ENCODE data around the gene USH1G.
A peak's percentile ranks its signal among the peaks of the same experiment; 100 is the strongest.

USH1G gene

DNA sequence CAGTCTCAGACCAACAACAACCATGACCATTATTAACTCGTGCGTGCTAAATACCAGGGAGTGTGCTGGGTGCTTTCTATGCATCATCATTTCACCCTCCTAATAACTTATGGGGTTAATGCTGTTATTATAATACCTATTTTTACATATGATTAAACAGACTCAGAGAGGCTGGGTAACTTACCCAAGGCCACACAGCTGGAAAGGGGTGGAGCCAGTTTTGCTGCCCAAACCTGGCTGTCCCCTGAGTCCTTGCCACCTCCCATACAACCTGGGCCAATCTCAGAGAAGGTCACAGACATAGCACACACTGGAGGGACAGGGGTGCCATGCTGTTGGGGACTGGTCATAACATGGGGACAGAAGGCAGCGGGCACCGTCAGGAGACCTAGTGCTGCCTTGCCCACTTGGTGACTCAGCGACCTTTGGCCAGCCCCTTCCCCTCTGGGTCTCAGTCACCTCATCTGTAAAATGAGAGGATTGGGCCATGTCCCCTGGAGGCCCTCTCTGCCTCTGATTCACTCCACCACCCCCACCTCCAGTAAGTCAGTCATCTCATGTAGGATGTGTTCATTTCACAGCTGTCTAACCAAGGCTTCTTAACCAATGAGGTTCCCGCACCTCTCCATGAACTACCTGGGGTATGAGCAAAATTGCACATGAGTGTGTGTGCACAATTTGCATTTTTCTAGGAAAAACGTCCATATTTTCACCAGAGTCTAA, 18.2 kb downstream of the USH1G start:
- Mint-ChIP-seq H3K36me3 (no peaks in the 10 kb centered on the region), H3K4me1 (ENCODE audit: low read depth) (no peaks in the 10 kb centered on the region), H3K9me3 (ENCODE audit: low read depth) (no peaks in the 10 kb centered on the region), H3K27ac (no peak overlapping the region), H3K4me3 (no peak overlapping the region), H3K27me3 (peaks cover 2% of the 10 kb centered on the region)

DNA sequence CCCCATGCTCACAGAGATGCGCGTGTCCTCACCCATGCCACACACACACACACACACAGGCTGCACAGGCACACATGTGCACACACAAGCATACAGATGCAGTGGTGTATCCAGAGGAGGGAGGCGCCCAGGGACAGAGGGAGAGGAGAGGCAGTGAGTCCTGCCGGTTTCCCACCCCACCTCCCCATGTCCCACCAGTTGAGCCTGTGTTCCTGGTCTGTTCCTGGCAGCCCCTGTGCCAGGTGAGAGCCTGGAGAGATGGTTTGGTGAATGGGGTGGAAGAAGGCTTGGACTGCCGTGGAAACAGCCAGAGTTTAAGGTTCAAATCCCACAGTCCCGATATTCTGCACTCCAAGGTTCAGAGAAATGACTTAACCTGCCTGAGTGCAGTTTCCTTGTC, 19.4 kb downstream of the USH1G start:
- no peak overlapping the region for H3K4me3 Mint-ChIP-seq
- no peak overlapping the region for H3K27ac Mint-ChIP-seq
- no peaks in the 10 kb centered on the region for H3K4me1 Mint-ChIP-seq (ENCODE audit: low read depth)
- no peaks in the 10 kb centered on the region for H3K36me3 Mint-ChIP-seq
- no peaks in the 10 kb centered on the region for H3K9me3 Mint-ChIP-seq (ENCODE audit: low read depth)
- peaks cover 2% of the 10 kb centered on the region for H3K27me3 Mint-ChIP-seq

DNA sequence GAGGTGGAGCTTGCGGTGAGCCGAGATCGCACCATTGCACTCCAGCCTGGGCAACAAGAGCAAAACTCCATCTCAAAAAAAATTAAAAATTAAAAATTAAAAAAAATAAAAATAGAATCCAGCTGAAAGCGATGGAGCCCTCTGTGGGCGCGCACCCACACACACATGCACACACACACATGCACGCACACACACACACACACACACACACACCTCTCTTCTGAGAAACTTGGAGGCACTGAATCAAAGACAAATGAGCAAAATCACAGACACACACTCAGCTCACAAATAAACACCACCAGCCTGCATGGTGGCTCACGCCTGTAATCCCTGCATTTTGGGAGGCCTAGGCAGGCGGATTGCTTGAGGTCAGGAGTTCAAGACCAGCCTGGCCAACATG, 20.0 kb downstream of the USH1G start:
- Mint-ChIP-seq H3K27me3 (peaks cover 2% of the 10 kb centered on the region), H3K36me3 (no peaks in the 10 kb centered on the region), H3K4me1 (ENCODE audit: low read depth) (no peaks in the 10 kb centered on the region), H3K27ac (no peak overlapping the region), H3K9me3 (ENCODE audit: low read depth) (no peaks in the 10 kb centered on the region), H3K4me3 (no peak overlapping the region)

DNA sequence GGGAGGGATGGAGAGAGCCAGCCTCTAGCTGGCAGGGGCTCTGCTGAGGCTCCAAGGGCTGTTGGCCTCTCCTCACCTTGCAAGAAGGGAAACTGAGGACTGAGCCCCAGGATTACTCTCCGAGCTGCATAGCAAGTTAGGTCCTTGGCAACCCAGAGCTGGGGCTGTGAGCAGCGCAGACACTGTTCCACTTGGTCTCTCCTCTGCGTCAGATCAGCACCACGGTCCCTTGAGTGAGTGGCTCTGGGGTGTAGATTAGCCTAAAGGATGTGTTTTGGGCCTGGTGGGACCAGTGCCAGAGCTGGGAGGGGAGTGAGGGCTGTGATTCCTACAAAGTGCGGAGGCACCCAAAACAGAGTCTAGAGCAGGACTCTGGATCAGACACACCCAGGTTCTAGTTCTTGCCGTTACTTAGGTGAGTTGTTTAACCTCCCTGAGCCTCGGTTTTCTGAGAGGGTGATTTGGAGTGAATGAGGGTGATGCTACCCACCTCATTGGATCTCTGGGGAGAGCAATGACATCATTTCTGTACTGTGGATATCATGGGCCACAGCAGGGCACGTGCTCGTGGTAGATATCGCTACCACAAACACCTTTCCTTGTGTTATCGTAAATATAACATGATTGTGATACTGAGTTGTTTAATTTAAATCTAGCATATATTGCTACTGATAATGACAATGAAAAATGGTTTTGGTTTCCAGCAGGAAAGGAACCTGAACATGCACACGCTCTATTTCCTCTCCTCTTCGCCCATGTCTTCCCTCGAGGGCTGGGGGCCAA, 21.5 kb downstream of the USH1G start:
- H3K4me3 Mint-ChIP-seq: no peak overlapping the region
- H3K27me3 Mint-ChIP-seq: peaks cover 4% of the 10 kb centered on the region
- no peaks in the 10 kb centered on the region for H3K9me3 Mint-ChIP-seq (ENCODE audit: low read depth)
- no peak overlapping the region for H3K27ac Mint-ChIP-seq
- H3K4me1 Mint-ChIP-seq (ENCODE audit: low read depth): no peaks in the 10 kb centered on the region
- H3K36me3 Mint-ChIP-seq: no peaks in the 10 kb centered on the region

DNA sequence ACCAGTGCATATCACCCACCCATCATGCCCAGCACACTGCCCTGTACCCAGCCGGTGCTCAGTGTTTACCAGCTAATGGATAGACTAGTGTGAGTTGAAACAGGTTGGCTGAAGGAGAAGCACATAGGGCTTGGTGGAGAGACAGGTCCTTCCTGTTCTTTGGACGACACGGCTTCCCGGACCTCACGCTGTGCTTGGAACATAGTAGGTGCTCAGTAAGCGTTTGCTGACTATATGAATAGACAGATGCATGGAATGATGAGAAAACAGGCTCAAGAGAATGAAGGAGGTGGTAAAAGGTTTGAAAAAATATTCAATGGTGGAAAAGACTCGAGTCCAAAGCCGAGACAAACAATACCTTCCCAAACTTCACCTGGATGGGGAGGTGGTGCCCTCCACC, 22.8 kb downstream of the USH1G start:
- Mint-ChIP-seq H3K36me3 (no peaks in the 10 kb centered on the region), H3K4me3 (no peak overlapping the region), H3K4me1 (ENCODE audit: low read depth) (no peaks in the 10 kb centered on the region), H3K9me3 (ENCODE audit: low read depth) (no peaks in the 10 kb centered on the region), H3K27me3 (peaks cover 10% of the 10 kb centered on the region), H3K27ac (no peak overlapping the region)

DNA sequence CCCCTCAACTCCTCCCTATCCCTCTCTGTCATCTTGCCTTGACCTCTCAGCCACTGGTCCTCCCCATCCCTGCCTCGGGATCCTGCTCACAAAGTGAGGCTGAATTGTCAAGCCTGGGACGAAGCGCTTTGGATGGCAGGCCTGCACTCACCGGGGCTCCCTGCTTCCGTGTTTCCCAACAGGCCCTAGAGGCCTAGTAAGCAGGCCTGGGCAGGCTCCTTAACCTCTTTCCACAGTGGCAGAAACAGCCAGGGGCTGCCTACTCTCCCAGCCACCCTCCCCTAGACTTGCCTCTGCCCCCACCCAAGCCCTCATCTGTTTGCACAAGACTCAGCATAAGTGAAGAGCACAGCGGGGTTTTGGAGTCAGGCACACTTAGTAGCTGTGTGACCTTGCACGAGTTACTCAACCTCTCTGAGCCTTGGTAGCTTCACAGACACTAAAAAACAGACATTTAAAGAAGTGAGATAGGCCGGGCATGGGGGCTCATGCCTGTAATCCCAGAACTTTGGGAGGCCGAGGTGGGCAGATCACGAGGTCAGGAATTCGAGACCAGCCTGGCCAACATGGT, 24.6 kb downstream of the USH1G start:
- Mint-ChIP-seq H3K36me3 (no peaks in the 10 kb centered on the region), H3K4me1 (ENCODE audit: low read depth) (peaks cover 4% of the 10 kb centered on the region), H3K27ac (no peak overlapping the region), H3K4me3 (no peak overlapping the region), H3K9me3 (ENCODE audit: low read depth) (no peaks in the 10 kb centered on the region), H3K27me3 (peaks cover 18% of the 10 kb centered on the region)

DNA sequence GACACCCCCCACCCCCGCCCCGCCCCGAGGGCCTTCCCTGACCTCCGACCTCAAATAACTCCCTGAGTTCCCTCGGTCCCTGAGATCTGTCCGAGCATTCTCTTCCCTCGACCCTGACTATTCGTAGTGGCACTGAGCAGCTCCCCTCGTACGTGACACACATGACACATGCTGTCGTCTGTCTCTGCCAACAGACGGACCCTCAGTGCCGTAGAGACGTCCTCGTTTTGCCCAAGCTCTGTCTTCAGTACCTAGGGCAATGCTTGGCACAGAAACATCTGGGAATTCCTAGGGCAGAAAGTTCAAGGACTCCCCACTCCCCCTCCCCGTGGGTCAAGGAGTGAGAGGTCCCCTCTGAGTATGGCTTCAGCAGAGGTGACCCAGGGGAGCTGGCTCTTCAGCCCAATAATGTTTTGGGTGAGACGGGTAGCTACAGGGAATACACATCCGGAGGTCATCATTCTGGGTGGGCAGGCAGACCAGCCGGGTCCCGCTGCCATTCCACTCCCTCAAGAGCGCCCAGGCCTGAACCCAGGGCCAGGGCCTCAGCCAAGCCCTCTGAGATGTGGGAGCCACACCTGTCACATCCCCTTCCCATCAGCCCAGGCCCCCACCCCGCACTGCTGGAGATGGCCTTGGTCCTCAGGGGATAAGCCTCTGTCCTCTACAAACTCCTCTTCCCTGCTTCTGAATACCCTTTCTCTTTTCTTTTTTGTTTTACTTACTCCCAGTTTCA, 29.0 kb downstream of the USH1G start:
- H3K4me3 Mint-ChIP-seq: peak overlapping the region; percentile 89
- no peak overlapping the region for H3K27ac Mint-ChIP-seq
- peaks cover 24% of the 10 kb centered on the region for H3K27me3 Mint-ChIP-seq
- no peaks in the 10 kb centered on the region for H3K9me3 Mint-ChIP-seq (ENCODE audit: low read depth)
- H3K36me3 Mint-ChIP-seq: no peaks in the 10 kb centered on the region
- peaks cover 4% of the 10 kb centered on the region for H3K4me1 Mint-ChIP-seq (ENCODE audit: low read depth)

DNA sequence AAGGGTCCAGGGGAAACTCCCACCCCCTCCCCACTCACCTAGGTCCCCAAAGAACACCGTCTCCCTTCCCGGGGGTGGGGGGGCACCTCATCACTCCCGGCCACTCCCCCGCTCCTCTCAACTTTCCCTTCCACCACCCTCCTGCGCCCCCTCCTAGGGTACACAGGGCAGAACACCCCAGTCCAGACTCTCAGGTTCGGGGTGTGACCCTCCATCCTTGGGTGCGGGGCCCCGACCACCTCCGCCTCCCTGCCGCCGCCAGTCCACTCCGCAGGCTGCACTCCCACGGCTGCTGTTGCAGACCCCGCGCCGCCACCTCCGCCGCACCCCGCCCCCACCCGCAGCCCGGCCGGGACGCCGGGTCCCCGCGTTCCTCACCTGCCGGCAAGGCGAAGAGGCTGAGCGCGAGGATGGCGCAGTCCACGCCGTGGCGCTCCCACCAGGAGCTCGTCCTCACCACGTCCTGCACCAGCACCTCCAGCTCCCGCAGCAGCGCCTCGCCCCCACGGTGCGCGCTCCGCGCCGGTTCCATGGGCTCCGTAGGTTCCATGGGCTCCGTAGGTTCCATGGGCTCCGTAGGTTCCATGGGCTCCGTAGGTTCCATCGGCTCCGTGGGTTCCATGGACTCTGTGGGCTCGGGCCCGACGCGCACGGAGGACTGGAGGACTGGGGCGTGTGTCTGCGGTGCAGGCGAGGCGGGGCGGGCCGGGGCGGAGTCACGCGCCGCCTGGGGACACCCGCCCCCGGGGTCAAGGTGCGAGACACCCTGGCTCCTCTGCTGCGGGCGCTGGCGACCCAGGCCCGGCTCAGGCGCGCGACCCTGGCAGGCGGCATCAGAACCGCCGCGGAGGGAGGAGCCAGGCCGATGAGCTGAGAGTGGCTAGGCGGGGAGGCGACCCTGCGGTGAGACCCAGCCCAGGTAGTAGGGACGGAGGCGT, 29.8 kb downstream of the USH1G start, which contains the start of gene FADS6:
FADS6 (minus strand) TSS at position 660 of the 938 bp plus-strand sequence; CDS start at position 622, 38 bp downstream.
- H3K4me3 Mint-ChIP-seq: peak within 1 kb of the TSS; percentile 89
- H3K27ac Mint-ChIP-seq: no peak within 1 kb of the TSS
- H3K9me3 Mint-ChIP-seq (ENCODE audit: low read depth): no peaks in the 10 kb centered on the region
- peaks cover 24% of the 10 kb centered on the region for H3K27me3 Mint-ChIP-seq
- H3K36me3 Mint-ChIP-seq: no peaks in the 10 kb centered on the region
- peaks cover 4% of the 10 kb centered on the region for H3K4me1 Mint-ChIP-seq (ENCODE audit: low read depth)

DNA sequence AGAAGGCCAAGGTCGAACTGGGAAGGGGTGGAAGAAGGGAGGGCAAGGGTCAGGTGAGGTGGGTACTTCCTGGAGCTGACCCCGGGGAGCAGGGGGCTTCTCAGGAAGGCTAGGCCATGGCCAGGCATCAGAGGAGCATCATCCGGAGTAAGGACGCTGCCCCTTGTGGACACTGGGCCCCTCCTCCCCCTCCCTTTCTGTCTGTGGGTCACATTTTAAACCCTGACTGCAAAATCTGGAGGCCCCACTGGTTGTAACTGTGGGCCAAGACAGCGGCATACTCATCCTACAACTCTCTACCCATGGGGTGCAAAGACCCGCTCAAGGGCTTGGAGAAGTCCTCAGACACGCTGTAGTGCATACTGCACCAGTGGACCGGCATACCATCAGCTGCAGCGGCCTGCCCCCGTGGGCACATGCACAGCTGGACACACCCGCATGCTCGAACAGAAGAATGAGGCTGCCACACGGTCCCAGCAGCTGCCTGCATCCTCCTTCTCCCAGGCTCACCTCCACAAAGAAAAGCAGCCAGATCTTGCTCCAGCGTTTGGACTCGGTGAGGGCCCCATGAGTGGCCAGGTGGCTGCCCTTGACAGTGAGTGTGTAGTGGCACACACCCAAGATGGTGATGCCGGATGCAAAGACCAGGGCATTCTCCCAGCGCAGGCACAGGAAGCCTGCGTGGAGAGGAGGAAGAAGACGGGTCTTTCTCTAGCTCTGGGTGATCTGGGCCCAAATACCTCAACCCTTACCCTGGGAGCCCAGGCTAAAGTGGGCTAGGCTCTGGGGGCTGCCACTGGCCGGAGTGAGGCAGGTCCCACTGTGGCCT, 30.8 kb downstream of the USH1G start:
- H3K4me3 Mint-ChIP-seq: no peak overlapping the region
- H3K4me1 Mint-ChIP-seq (ENCODE audit: low read depth): peaks cover 4% of the 10 kb centered on the region
- peaks cover 24% of the 10 kb centered on the region for H3K27me3 Mint-ChIP-seq
- no peaks in the 10 kb centered on the region for H3K9me3 Mint-ChIP-seq (ENCODE audit: low read depth)
- no peaks in the 10 kb centered on the region for H3K36me3 Mint-ChIP-seq
- H3K27ac Mint-ChIP-seq: no peak overlapping the region

DNA sequence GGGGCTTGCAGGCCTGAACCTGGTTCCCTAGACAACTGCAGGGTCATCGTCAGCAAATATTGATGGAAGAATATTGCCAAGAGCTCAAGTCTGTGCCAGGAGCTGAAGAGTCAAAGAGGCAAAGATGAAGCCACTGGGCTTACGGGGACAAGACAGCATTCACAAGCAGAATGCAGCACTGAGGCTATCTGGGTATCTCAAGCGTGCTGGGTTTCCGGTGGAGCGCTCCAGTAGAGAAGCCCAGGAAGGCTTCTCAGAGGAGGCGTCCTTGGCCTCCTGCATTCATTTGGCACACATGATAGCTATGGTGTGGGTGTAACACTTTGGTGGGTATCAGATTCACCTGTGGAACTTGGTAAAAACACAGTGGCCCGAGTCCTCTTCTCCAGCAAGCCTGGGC, 32.5 kb downstream of the USH1G start:
- H3K9me3 Mint-ChIP-seq (ENCODE audit: low read depth): no peaks in the 10 kb centered on the region
- no peak overlapping the region for H3K4me3 Mint-ChIP-seq
- H3K36me3 Mint-ChIP-seq: no peaks in the 10 kb centered on the region
- peaks cover 4% of the 10 kb centered on the region for H3K4me1 Mint-ChIP-seq (ENCODE audit: low read depth)
- H3K27me3 Mint-ChIP-seq: peaks cover 20% of the 10 kb centered on the region
- H3K27ac Mint-ChIP-seq: no peak overlapping the region

DNA sequence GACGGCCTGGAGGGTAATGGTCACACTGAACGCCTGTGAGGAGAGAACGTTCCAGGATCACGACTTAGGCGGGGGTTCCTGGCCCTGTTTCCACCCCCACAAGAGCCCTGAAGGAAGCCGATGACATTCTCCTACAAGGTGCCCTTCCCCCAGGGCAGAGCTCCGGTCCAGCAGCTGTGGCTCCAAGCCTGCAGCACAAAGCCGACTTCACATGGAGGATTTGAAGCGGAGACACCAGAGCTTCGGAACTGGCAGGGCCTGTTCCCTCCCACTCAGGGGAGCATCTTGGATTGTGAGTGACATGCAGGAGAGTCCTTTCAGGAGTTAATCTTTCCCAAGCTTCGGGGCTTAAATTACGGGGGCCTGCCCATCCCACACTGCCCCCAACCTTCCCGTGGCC, 34.6 kb downstream of the USH1G start:
- Mint-ChIP-seq H3K27me3 (peaks cover 10% of the 10 kb centered on the region), H3K4me1 (ENCODE audit: low read depth) (no peaks in the 10 kb centered on the region), H3K27ac (no peak overlapping the region), H3K9me3 (ENCODE audit: low read depth) (no peaks in the 10 kb centered on the region), H3K4me3 (no peak overlapping the region), H3K36me3 (no peaks in the 10 kb centered on the region)

DNA sequence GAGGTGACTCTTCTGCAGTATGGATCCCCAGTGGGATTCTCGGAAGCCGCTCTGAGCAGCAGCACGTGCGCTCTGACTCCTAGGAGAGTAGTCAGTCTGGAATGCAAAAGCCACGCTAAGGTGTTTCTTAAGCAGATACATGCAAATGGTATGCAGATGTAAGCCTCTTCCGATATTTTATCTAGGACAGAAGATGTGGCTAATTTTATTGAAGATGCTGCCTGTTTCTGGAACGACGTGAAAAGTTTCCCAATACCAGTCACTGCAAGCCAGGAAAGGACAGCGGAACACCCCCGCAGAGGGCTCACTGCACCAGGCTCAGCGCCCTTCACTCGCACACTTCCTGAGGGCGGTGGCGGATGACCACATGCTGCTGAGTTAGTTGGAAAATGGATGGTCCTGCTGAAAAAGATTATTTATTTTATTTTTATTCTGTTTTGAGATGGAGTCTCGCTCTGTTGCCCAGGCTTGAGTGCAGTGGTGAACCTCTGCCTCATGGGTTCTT, 39.8 kb downstream of the USH1G start:
- Mint-ChIP-seq H3K36me3 (no peaks in the 10 kb centered on the region), H3K4me1 (ENCODE audit: low read depth) (no peaks in the 10 kb centered on the region), H3K27ac (no peak overlapping the region), H3K27me3 (peaks cover 4% of the 10 kb centered on the region), H3K4me3 (no peak overlapping the region), H3K9me3 (ENCODE audit: low read depth) (no peaks in the 10 kb centered on the region)

DNA sequence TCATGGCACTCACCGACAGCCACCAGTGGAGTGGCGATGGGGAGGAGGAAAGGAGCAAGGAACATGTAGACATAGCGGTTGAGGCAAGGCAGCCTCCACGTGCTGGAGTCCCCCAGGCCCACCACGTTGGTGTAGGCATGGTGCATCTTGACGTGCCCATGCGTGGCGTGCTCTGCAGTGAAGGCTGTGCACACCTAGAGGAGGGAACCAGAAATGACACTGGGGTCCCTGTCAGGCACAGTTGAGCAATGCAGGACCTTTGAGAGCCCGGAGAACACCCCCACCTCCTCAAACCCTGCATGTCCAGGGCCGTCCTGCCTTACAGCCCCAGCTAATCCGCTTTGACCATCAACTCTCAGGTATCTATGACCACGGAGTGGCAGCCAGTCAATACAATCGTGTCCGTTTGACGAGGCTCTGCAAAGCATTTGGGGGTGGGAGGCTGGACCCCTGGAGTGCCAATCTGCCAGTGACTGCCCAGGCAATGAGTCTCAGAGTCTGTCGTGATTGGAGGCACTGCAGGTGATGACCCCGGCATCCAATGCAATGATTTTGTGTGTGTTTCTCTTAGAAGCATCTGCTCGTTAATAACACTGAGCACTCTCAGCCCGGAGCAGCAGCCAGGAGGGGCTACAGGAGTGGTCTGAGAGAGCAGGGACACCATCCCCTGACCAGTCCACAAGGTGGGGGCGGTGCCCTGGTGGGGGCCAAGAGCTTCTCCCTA, 40.4 kb downstream of the USH1G start:
- Mint-ChIP-seq H3K27me3 (peaks cover 4% of the 10 kb centered on the region), H3K4me3 (no peak overlapping the region), H3K4me1 (ENCODE audit: low read depth) (no peaks in the 10 kb centered on the region), H3K9me3 (ENCODE audit: low read depth) (no peaks in the 10 kb centered on the region), H3K36me3 (no peaks in the 10 kb centered on the region), H3K27ac (no peak overlapping the region)
